Adrenal gland (tissue), 12 donors: ENCODE results near the gene IQGAP2. TPM values are rescaled to one million over a fixed set of nuclear protein-coding genes. Genes with fewer than 3 reads are reported as not detected.
"Not testable (repeated sequence)": the region's sequence is repeated elsewhere in the genome, so short reads cannot be mapped to it uniquely, and the experiment has no call there.

ENCODE experiments used
- DNase-seq, 7 donors: peaks; one replicate each; pipeline ENCODE4 v3.0.0-alpha.2; 2019 to 2020
- H3K27ac ChIP-seq, 5 donors: fragments of 200-600 bp; sonication (generic) in 4 of 5; 1 replicate in 3 of 5; 2 replicates in 2 of 5; pipeline versions ENCODE4 v1.5.1 to v1.8.0; 2016 to 2020; ENCODE audit warnings: mild to moderate bottlenecking in 1 of 5
- H3K27me3 ChIP-seq: fragments of 200-600 bp; 2 replicates; pipeline ENCODE4 v1.8.0; 2021
- H3K36me3 ChIP-seq, 2 donors: fragments of 200-600 bp; replicated peaks in 1 of 2; 1 replicate in 1 of 2; 2 replicates in 1 of 2; pipeline versions ENCODE4 v1.5.1 to v1.8.0; 2018 to 2022
- H3K4me1 ChIP-seq, 2 donors: fragments of 200-600 bp; replicated peaks in 1 of 2; 1 replicate in 1 of 2; 2 replicates in 1 of 2; pipeline versions ENCODE4 v1.5.1 to v1.8.0; 2018 to 2021
- H3K4me3 ChIP-seq, 4 donors: fragments of 200-600 bp; sonication (generic) in 3 of 4; one replicate each; pipeline ENCODE4 v1.5.1; 2016 to 2018
- H3K9me3 ChIP-seq, 3 donors: fragments of 200-600 bp; sonication (generic) in 1 of 3; replicated peaks in 1 of 3; 1 replicate in 2 of 3; 2 replicates in 1 of 3; pipeline versions ENCODE4 v1.5.1 to v1.8.0; 2016 to 2021
- POLR2A ChIP-seq, 2 donors: fragments of 450-650 bp; IDR thresholded peaks; one replicate each; pipeline ENCODE4 v1.6.1; 2017; ENCODE audit warnings: antibody characterized with exemption in 2 of 2, mild to moderate bottlenecking in 2 of 2, moderate library complexity in 1 of 2
- whole genome bisulfite sequencing, 4 donors: extraction: QIAGEN DNeasy Blood & Tissue Kit in 2 of 4; methylation state at CpG; one replicate each; pipeline versions ENCODE4 v1.1.5 to v1.1.7; 2013 to 2017; 5-methylcytosine and 5-hydroxymethylcytosine counted together
- intact Hi-C, 2 donors: fragments of 100-400 bp; cut with DNase I; formaldehyde crosslinking; loops; one replicate each; pipeline versions ENCODE4 v1.14.1 to v1.15.0; 2022 to 2023
- polyA plus RNA-seq, 3 donors: library from polyadenylated mRNA; stranded (reverse); fragments of 200-250 nt in 2 of 3; fragments of 350-450 nt in 1 of 3; fragmentation: Illumina TruSeq in 1 of 3; extraction: RNeasy Lipid Tissue Mini Kit (QIAGEN cat#74804) in 1 of 3; gene quantifications; one replicate each; pipeline ENCODE4 v1.2.3, GENCODE V29; 2013 to 2014
- total RNA-seq, 9 donors: library from RNA; depleted of rRNA in 4 of 9; stranded (reverse); fragments of >200 nt in 4 of 9; fragments of 120-200 nt in 1 of 9; fragmentation: NEBNext Ultra II Directional in 1 of 9; extraction: Animal tissue kit (Norgen Biotek cat#: 25700) in 1 of 9; gene quantifications; one replicate each; pipeline versions ENCODE4 v1.1.0 to v1.2.4, GENCODE V29; 2013 to 2023
- TF ChIP-seq, protein P1 (sequence below), 6 experiments: fragments of 450-650 bp in 4 of 6; fragments of 200-600 bp in 2 of 6; sonication (generic) in 1 of 6; IDR thresholded peaks; 1 replicate in 5 of 6; 2 replicates in 1 of 6; pipeline versions ENCODE4 v1.5.1 to v1.8.0; 2016 to 2021; ENCODE audit warnings: antibody characterized with exemption in 6 of 6, mild to moderate bottlenecking in 2 of 6, moderate library complexity in 1 of 6
- donor health status: healthy with polysubstance abuse.
- donor health status: Bipolar disorder and iron deficiency.
- donor health status: DM: yes; HTN: yes; CAD: no.
- donor health status: DM: no; HTN: no; CAD: no.
- donor health status: DM: no; HTN: no; CAD: no.
- donor health status: DM: yes; HTN: yes; CAD: no.

The IQGAP2 gene
- total and polyA plus RNA-seq, 12 donors: 14.9 to 77.3 (median 36.1) TPM

DNA sequence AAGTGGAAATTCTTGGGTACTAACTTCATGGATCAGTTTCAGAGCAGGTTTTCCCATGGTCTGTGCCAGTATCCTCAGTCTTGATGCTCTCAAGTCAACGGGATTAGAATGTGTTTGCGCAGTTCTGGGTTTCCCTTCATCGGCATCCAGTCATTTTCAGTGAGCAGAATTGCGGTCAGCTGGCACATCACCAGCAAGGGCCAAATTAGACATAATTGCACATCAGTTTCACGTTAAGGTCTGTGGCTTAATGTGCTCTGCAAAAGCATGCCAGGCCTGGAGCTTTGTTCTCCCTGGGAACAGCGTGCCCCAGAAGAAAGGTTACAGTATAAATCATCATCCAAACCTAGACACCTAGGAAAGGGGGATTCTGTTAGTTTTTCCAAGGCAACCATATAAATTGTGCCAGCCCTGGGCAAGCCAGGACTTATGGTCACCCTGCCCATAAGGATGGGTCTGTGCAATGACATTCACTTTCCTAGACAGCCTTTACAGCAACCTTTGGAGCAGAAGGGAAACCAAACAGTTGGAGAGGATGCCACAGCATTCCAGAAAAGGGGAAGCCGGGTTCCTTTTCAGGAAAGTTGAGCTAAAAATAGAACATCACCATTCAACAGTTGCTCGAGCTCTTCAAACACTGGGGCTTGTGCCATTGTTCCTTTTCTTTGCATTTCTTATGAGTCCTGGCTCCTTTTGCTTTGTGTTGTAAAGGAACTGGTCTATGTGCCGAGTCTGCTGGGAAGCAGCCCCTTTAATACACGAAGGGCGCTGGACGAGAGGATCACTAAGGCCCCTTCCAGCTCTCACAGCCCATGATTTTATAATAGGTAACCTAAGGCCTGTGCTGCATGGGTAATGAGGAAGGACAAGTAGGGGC lies 23.1 kb downstream of the IQGAP2 start:
- WGBS, 4 donors: 64 to 73% (median 70%) methylated on average over 12 of the region's 12 CpGs
- TF ChIP-seq POLR2A (IDR thresholded peaks at IDR 0.05): no peak
- TF ChIP-seq, protein P1, sequence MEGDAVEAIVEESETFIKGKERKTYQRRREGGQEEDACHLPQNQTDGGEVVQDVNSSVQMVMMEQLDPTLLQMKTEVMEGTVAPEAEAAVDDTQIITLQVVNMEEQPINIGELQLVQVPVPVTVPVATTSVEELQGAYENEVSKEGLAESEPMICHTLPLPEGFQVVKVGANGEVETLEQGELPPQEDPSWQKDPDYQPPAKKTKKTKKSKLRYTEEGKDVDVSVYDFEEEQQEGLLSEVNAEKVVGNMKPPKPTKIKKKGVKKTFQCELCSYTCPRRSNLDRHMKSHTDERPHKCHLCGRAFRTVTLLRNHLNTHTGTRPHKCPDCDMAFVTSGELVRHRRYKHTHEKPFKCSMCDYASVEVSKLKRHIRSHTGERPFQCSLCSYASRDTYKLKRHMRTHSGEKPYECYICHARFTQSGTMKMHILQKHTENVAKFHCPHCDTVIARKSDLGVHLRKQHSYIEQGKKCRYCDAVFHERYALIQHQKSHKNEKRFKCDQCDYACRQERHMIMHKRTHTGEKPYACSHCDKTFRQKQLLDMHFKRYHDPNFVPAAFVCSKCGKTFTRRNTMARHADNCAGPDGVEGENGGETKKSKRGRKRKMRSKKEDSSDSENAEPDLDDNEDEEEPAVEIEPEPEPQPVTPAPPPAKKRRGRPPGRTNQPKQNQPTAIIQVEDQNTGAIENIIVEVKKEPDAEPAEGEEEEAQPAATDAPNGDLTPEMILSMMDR (IDR thresholded peaks at IDR 0.05): no peak
- Histone ChIP-seq H3K9me3 (no peaks in the 10 kb centered on the region), H3K4me1 (peaks cover 0 to 7% of the 10 kb centered on the region in 2 donors), H3K36me3 (no peaks in the 10 kb centered on the region), H3K27me3 (no peaks in the 10 kb centered on the region), H3K27ac (no peak overlapping the region), H3K4me3 (no peak overlapping the region)
- DNase-seq: no peak
- intact Hi-C loops: no loop called here

DNA sequence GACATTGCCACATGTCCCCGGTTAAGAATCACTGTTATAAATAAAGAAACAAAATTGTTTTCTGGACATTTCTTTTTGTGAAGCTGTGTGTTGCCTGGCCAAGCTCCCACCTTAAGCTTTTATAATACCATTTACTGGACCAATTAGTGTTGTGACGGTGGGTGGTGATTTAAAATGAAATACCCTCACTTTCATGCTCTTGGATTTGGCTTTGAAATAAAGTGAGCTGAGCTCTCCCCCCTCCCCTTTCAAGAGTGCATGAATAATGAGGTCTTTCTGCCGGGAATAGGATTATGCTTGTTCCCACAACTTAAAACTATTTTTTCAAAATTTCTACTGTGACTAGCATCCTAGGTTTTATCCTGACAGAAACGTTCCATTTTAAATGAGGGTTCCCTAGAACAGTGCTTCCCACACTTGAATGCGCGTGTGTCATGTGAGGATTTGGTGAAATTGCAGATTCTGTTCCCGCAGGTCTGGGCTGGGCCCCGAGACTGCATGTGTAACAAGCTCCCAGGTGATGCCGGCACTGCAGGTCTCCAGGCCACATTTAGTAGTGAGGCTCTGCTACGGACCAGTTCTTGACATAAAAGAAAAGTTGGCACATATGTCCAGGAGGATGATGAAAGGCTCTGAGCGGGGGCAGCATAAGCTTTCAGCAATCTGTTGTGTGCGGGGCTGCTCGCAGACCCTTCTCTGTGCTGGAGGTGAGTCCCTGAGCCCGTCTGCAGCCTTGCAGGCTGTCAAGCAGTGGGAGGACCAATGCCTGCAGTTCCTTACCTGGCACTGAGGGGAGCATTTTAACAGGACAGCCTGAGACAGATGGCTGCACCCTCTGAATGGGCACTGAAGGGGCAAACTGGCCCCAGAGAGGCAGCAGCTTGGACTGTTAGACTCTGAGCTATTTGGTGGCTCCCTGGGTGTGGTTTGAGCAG lies 24.4 kb downstream of the IQGAP2 start:
- intact Hi-C loops: no loop called here
- DNase-seq: no peak
- Histone ChIP-seq H3K36me3 (no peaks in the 10 kb centered on the region), H3K4me3 (no peak overlapping the region), H3K4me1 (peaks cover 0 to 7% of the 10 kb centered on the region in 2 donors), H3K9me3 (no peaks in the 10 kb centered on the region), H3K27ac (no peak overlapping the region), H3K27me3 (no peaks in the 10 kb centered on the region)
- TF ChIP-seq, protein P1 (IDR thresholded peaks at IDR 0.05): no peak
- TF ChIP-seq POLR2A (IDR thresholded peaks at IDR 0.05): no peak
- 66 to 81% (median 79%) methylated on average over 9 to 14 of the region's 14 CpGs for WGBS, 4 donors

DNA sequence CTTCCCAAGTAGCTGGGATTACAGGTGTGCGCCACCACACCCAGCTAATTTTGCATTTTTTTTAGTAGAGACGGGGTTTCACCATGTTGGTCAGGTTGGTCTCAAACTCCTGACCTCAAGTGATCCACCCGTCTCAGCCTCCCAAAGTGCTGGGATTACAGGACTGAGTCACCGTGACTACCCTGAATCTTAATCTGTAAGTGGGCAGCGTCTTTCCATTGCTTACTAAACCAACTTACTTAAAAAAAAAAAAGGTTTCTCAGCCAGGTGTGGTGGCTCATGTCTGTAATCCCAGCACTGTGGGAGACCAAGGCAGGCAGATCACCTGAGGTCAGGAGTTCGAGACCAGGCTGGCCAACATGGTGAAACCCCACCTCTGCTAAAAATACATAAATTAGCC lies 25.5 kb downstream of the IQGAP2 start:
- H3K36me3 ChIP-seq, intact Hi-C loops, DNase-seq, H3K4me1 ChIP-seq, H3K27ac ChIP-seq, H3K9me3 ChIP-seq, H3K4me3 ChIP-seq, H3K27me3 ChIP-seq: not testable (repeated sequence)
- 95 to 97% (median 96%) methylated on average over 6 of the region's 6 CpGs for WGBS, 4 donors

DNA sequence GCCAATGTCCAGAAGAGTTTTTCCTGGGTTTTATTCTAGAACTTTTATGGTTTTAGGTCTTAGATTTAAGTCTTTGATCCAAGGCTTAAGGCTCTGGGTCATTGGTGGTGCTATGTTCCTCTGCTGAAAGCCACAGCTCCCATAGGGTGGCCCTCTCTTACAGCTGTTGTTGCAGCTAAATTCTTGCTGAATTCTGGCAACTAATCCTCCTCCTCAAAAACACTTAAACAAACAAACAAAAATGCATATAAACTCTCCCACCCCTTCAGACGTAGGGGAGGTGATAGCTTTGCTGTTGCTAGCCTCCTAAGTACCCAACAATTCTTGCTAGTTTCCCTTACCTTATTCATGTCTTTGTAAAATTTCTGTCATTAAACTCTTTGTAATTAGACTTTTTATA lies 30.2 kb downstream of the IQGAP2 start:
- no peak for TF ChIP-seq POLR2A (IDR thresholded peaks at IDR 0.05)
- TF ChIP-seq, protein P1 (IDR thresholded peaks at IDR 0.05): no peak
- no peak overlapping the region for H3K4me3 ChIP-seq
- intact Hi-C loops: no loop called here

DNA sequence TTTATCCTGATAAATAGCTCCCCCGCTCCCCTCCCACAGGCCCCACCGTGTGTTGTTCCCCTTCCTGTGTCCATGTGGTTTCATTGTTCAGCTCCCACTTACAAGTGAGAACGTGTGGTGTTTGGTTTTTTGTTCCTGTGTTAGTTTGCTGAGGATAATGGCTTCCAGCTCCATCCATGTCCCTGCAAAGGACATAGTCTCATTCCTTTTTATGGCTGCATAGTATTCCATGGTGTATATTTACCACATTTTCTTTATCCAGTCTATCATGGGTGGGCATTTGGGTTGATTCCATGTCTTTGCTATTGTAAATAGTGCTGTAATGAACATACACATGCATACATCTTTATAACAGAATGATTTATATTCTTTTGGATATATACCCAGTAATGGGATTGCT lies 34.4 kb downstream of the IQGAP2 start:
- H3K36me3 ChIP-seq, H3K27me3 ChIP-seq, H3K4me1 ChIP-seq, H3K9me3 ChIP-seq, DNase-seq, H3K27ac ChIP-seq, intact Hi-C loops, H3K4me3 ChIP-seq: not testable (repeated sequence)
- 86 to 93% (median 87%) methylated on average over 3 of the region's 3 CpGs for WGBS, 4 donors

More for the DNA sequence above, 30.2 kb downstream of the IQGAP2 start:
- WGBS, 4 donors: 58 to 79% (median 74%) methylated on average over 1 of the region's 1 CpG
- Histone ChIP-seq H3K9me3 (no peaks in the 10 kb centered on the region), H3K4me1 (no peaks in the 10 kb centered on the region), H3K27me3 (no peaks in the 10 kb centered on the region), H3K27ac (no peak overlapping the region), H3K36me3 (no peaks in the 10 kb centered on the region)
- no peak for DNase-seq
